Activated T-cell treated with anti-CD3 and anti-CD28 coated beads for 1 hour (primary cell): ENCODE results near the gene CHTOP.

Experiments used
- DNase-seq: peaks from one replicate; pipeline ENCODE4 v3.0.0-alpha.2; 2020; ENCODE audit warnings: low read depth

The CHTOP gene

GRCh38 chr1:153688736-153689328 is 55.0 kb downstream of the CHTOP start:
- no peak for DNase-seq

GRCh38 chr1:153693466-153693865 is 59.6 kb downstream of the CHTOP start:
- DNase-seq = no peak
